ENCODE data around the gene AKAP8L. TPM values are rescaled to one million over a fixed set of nuclear protein-coding genes. Genes with fewer than 3 reads are reported as not detected.

AKAP8L gene
- polyA plus RNA-seq, 1 of the 3 experiments (the other 2 are of a cell fraction), result 44.7 TPM

GRCh38 chr19:15447057-15447456 lies 28.3 kb upstream of the AKAP8L start:
- Histone ChIP-seq H3K4me2 (no peak overlapping the region), H4K20me1 (ENCODE audit: insufficient read depth) (no peaks in the 10 kb centered on the region), H3K9ac (no peak overlapping the region), H3K4me1 (ENCODE audit: control insufficient read depth in 1 of 2, insufficient read depth in 2 of 2, low read depth in 1 of 2, low read length in 1 of 2) (peaks cover 0 to 14% of the 10 kb centered on the region in 2 experiments; a peak in 1 of 4 replicates), H3K4me3 (ENCODE audit: low read depth in 2 of 2, low read length in 1 of 2) (no peak overlapping the region), H3F3A (replicated peaks; ENCODE audit: insufficient read depth) (peaks cover 21% of the 10 kb centered on the region), H3K27ac (ENCODE audit: low read depth in 2 of 2, low read length in 1 of 2) (no peak overlapping the region), H3K36me3 (replicated peaks in 1 of 2; ENCODE audit: control insufficient read depth in 1 of 2, insufficient read depth in 2 of 2, low read length in 1 of 2) (no peaks in the 10 kb centered on the region), H3K79me2 (ENCODE audit: insufficient read depth) (no peaks in the 10 kb centered on the region), H3K27me3 (ENCODE audit: insufficient read depth) (no peaks in the 10 kb centered on the region), H3K9me3 (no peaks in the 10 kb centered on the region), H3K9me2 (no peaks in the 10 kb centered on the region), H2AFZ (ENCODE audit: low read depth) (no peak overlapping the region)
- ChIA-PET POLR2A (no interaction called here), CTCF (no interaction called here)
- DNase-seq, result no peak
- WGBS (ENCODE audit: low lambda C conversion rate), result 85% methylated on average over 2 of the region's 4 CpGs
- TF ChIP-seq YY1 (IDR thresholded peaks at IDR 0.05; ENCODE audit: low read depth), result no peak

DNA sequence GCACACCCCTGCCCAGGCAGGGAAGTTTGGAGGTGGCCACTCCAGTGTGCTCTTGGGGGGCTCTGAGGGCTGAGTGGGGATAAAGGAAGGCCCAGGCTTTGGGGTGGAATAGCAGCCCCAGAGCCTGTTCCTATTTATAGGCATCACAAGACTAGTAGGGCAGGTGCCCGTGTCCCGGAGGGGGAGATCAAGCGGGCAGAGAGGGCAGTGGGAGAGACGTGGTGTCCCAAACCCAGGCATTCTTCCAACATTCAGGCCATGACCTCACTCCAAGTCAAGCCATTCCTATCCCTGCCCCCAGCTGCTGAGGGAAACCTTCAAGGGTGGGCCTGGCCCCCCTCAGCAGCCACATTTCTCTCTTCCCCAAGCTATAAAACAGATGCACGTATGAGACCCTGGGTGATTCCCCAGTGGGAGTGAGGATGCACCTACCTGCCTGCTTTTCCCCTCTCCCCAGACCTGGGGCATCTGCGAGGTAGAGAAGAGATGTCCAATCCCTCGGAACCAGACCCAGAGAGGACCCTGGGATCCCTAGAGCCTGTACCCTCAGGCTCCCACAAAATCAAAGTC lies 27.1 kb upstream of the AKAP8L start:
- Histone ChIP-seq H3K79me2 (ENCODE audit: insufficient read depth) (no peaks in the 10 kb centered on the region), H3K27ac (ENCODE audit: low read depth in 2 of 2, low read length in 1 of 2) (no peak overlapping the region), H3K36me3 (replicated peaks in 1 of 2; ENCODE audit: control insufficient read depth in 1 of 2, insufficient read depth in 2 of 2, low read length in 1 of 2) (no peaks in the 10 kb centered on the region), H3F3A (replicated peaks; ENCODE audit: insufficient read depth) (peaks cover 9% of the 10 kb centered on the region), H2AFZ (ENCODE audit: low read depth) (no peak overlapping the region), H3K27me3 (ENCODE audit: insufficient read depth) (no peaks in the 10 kb centered on the region), H3K4me3 (ENCODE audit: low read depth in 2 of 2, low read length in 1 of 2) (no peak overlapping the region), H3K4me1 (ENCODE audit: control insufficient read depth in 1 of 2, insufficient read depth in 2 of 2, low read depth in 1 of 2, low read length in 1 of 2) (peaks cover 0 to 10% of the 10 kb centered on the region in 2 experiments; a peak in 1 of 4 replicates), H3K9ac (no peak overlapping the region), H3K4me2 (no peak overlapping the region), H3K9me3 (no peaks in the 10 kb centered on the region), H3K9me2 (no peaks in the 10 kb centered on the region), H4K20me1 (ENCODE audit: insufficient read depth) (no peaks in the 10 kb centered on the region)
- POLR2A ChIA-PET, result no interaction called here
- WGBS (ENCODE audit: low lambda C conversion rate), result 77% methylated on average over 5 of the region's 7 CpGs
- DNase-seq, result no peak
- CTCF ChIA-PET, result no interaction called here
- TF ChIP-seq, protein P1, sequence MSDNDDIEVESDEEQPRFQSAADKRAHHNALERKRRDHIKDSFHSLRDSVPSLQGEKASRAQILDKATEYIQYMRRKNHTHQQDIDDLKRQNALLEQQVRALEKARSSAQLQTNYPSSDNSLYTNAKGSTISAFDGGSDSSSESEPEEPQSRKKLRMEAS (IDR thresholded peaks at IDR 0.05; ENCODE audit: low read depth), result no peak
- TF ChIP-seq NFIC (IDR thresholded peaks at IDR 0.05; ENCODE audit: borderline replicate concordance) (no peak), GABPA (IDR thresholded peaks at IDR 0.05; ENCODE audit: low read depth) (no peak), NRF1 (IDR thresholded peaks at IDR 0.05; ENCODE audit: low read depth, low read length) (no peak), JUND (IDR thresholded peaks at IDR 0.05) (no peak), SIN3A (IDR thresholded peaks at IDR 0.05; ENCODE audit: borderline replicate concordance, low read depth, low read length) (no peak), REST (IDR thresholded peaks at IDR 0.05; ENCODE audit: low read depth, low read length) (no peak), RCOR1 (IDR thresholded peaks at IDR 0.05; ENCODE audit: low read length) (no peak), ZBTB33 (IDR thresholded peaks at IDR 0.05; ENCODE audit: borderline replicate concordance, low read depth) (no peak), MEF2A (IDR thresholded peaks at IDR 0.05; ENCODE audit: borderline replicate concordance, low read depth) (no peak), EZH2phosphoT487 (IDR thresholded peaks at IDR 0.05; ENCODE audit: borderline replicate concordance, low read depth) (no peak), CHD2 (IDR thresholded peaks at IDR 0.05; ENCODE audit: low read length, partially characterized antibody) (no peak)
- TF ChIP-seq, protein P2, sequence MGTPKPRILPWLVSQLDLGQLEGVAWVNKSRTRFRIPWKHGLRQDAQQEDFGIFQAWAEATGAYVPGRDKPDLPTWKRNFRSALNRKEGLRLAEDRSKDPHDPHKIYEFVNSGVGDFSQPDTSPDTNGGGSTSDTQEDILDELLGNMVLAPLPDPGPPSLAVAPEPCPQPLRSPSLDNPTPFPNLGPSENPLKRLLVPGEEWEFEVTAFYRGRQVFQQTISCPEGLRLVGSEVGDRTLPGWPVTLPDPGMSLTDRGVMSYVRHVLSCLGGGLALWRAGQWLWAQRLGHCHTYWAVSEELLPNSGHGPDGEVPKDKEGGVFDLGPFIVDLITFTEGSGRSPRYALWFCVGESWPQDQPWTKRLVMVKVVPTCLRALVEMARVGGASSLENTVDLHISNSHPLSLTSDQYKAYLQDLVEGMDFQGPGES (IDR thresholded peaks at IDR 0.05; ENCODE audit: low read depth, low read length), result no peak

Data from SK-N-SH (cell line).